Vagina (tissue), 2 donors: ENCODE data around the gene DOCK2.

Experiments
- CTCF ChIP-seq, 3 experiments: fragments of 450-650 bp in 2 of 3; fragments of 200-600 bp in 1 of 3; sonication (generic) in 1 of 3; IDR thresholded peaks; one replicate each; pipeline ENCODE4 v1.5.1; 2017 to 2019; ENCODE audit warnings: antibody characterized with exemption in 3 of 3, mild to moderate bottlenecking in 2 of 3, moderate library complexity in 2 of 3
- POLR2AphosphoS5 ChIP-seq, 2 donors: sonication (generic); formaldehyde crosslinking; IDR thresholded peaks; one replicate each; pipeline ENCODE4 v1.9.0; 2017; ENCODE audit warnings: antibody characterized with exemption in 2 of 2, mild to moderate bottlenecking in 2 of 2, low read depth in 1 of 2; ENCODE audit not compliant: insufficient read depth in 1 of 2

GRCh38 chr5:170117736-170118135 is 480.7 kb downstream of the DOCK2 start:
- no peak for TF ChIP-seq POLR2AphosphoS5 (IDR thresholded peaks at IDR 0.05; ENCODE audit: insufficient read depth in 1 of 2, low read depth in 1 of 2)
- TF ChIP-seq CTCF (IDR thresholded peaks at IDR 0.05) = no peak
